GM10847 (cell line): Measurements from ENCODE around the gene SHISA8.

Experiments used
- POLR2A ChIP-seq: IDR thresholded peaks from 2 replicates; pipeline ENCODE4 v1.6.1; 2011; ENCODE audit not compliant: insufficient read length; ENCODE audit errors: extremely low read depth

Gene SHISA8

DNA sequence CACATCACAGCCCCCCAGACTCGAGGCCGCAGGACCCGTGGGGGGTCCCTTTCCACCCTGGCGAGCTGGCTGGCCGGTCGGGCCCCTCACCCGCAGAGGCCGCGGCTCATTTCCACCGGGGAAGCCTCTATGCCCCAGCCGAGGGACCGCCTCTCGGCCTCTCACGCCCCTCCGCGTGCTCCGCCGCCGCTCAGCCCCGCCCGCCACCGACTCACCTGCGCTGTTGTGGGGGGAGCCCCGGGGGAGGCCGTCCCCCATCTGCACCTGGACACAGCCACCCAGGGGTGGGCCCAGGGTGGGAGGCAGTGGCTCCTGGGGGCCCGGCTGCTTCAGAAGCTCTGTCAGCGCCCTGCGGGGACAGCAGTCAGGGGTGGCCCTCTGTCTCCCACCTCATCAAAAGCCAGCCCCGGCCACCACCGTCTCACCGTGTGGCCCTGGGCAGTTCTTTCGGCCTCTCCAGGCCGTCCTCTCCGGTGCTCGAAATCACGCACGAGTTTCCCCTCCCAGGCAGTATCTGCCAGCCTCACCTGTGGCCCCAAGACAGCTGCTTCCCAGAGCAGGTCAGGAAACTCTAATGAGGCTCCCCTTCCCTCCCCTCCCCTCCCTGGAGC lies 3.8 kb downstream of the SHISA8 start:
- no peak for TF ChIP-seq POLR2A

DNA sequence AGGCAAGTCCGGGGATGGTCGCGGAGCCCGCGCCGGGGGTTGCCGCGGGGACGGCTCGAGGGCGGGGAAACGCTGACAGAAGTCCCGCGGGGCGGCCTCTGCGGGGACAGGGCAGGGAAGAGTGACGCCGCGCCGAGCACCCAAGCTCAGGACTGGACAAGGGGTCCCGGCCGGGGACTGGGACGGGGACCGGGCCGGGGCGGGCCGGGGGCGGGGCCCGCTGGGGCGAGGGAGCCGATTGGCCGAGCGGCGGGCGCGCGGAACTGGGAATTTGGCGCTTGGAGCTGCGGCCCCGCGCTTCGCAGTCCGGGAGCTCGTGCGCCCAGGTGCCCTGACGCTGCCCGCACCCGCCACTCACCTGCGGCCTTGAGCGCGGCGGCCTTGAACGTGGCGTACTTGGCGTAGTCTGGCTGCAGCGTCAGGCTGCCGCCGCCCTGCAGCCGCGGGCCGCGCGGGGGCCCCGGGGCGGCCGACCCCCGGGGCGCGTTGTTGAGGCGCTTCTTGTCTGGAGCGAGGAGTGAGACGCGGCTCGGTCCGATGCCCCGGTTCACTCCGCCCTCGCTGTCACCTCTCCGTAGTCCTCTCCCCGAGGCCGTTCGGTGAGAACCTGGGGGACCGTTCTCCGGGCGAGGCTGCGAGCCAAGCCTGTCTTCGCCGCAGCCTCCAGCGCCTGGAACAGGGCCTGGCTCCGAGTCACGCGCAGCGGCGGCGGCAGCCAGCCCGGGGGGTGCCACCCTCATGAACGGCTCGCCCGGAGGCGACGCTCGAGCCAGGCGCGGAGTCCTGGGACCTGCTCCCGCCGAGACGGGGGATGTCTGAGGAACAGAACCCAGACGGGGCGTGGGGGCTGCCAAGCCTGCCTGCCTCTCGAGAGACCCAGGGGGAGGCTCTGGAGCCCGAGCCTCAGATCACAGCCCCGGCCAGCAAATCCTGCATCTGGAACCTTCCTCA lies 4.5 kb downstream of the SHISA8 start:
- TF ChIP-seq POLR2A, result no peak

GRCh38 chr22:41909310-41910049 lies 5.4 kb downstream of the SHISA8 start:
- no peak for TF ChIP-seq POLR2A

DNA sequence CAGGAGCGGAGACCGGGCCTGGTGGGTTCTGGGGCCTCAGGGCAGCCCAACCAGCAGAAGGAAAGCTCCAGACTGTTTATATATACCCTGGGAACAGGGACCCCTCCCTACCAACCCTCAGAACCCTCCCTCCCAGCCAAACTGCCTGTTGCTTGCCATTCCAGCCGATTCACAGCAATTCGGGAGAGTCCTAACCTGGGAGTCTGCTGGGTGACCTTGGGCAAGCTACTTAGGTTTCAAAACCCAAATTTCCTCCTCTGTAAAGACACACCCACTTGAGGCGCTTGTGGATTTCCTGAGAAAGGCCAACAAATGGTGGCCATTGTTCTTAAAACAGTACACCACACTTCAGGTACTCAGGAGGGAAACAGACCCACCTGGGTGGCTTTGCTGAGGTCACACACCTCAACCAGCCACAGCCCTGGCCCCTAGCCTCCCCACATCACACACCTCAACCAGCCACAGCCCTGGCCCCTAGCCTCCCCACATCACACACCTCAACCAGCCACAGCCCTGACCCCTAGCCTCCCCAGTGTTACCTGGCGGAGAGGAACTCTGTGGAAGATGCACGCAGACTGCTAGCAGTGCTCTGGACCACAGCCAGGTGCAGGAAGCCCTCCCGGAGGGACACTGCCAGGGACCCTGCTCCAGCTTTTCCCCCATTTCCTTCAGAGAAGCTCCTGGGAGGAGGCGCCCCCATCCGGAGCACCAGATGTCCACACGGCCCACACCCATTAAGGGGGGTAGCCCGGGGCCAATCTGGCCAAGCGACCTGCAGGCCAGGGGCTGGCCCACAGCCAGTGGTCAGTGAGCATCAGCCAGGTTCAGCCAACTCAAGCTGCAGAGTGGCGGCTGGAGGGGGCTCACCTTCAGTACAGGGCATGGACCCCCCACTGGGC lies 6.2 kb downstream of the SHISA8 start:
- TF ChIP-seq POLR2A, result no peak

- TF ChIP-seq POLR2A, result peak; percentile 4
Measured at GRCh38 chr22:41907436-41908401, 7.2 kb downstream of the SHISA8 start.

DNA sequence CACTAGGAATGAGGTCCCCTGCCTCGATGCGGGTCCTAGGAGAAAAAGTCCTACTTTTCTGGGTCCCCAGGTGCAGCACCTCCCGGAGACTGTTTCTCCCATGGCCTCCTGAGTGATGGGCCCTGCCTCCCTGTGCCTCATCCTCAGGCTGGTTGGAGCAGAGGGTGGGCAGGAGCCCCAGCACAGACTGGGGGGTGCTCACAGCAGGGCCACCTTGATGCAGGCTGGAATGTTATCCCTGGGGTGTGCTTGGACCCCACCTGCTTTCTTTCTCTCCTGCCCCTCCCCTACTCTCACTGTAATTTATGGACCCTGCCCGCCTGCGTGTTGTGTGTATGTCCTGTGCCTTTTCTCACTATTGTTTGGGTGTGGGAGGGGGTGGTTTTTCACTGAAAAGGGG lies 8.1 kb downstream of the SHISA8 start:
- TF ChIP-seq POLR2A, result no peak

- TF ChIP-seq POLR2A, result no peak
Measured at GRCh38 chr22:41905411-41906202, 9.3 kb downstream of the SHISA8 start.

- TF ChIP-seq POLR2A, result no peak
Measured at GRCh38 chr22:41904450-41905410, 10.1 kb downstream of the SHISA8 start.

GRCh38 chr22:41902932-41903421 lies 11.9 kb downstream of the SHISA8 start:
- TF ChIP-seq POLR2A, result no peak

GRCh38 chr22:41902016-41902415 lies 12.9 kb downstream of the SHISA8 start:
- no peak for TF ChIP-seq POLR2A

DNA sequence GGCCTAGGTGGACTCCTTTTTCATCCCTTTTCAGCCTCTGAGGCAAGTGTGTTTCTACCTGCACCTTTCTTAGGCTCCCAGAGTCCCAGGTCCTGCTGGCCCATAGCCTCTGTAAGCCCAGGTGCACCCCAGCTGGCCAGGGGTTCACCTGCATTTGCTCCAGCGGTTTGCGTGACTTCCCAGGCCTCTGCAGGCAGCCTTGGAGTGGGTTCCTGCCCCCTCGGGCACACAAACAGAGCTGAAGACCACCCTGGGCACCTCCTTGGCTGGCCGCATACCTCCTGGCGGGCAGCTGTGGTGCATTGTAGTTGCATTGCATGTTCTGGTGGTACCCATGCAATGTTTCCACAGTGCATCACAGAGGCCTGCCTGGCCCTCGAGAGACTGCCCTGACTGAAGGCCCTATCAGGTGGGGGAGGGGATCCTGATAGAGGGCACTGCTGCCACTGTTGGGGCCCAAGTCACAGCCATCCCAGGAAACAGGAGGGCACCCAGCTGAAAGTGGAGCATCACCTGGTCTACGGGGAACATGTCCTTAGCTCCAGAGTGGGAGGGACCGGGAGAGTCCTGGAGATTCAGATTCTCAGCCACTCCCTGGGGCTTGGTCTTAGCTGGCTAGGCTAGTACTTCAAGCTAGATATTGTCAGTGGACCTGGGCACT lies 14.1 kb downstream of the SHISA8 start:
- no peak for TF ChIP-seq POLR2A
